H1 (cell line): Measurements from ENCODE around the gene RPL38. TPM values are rescaled to one million over a fixed set of nuclear protein-coding genes. Genes with fewer than 3 reads are reported as not detected.

Experiments
- CTCF ChIA-PET: fragments of 300-600 bp; sonication (Branson Sonifier 250); formaldehyde crosslinking; loops from one replicate; lab custom pipeline; 2021; ENCODE audit not compliant: partially characterized antibody; lab: Charles Lee
- POLR2A ChIA-PET: fragments of 300-600 bp; sonication (Branson Sonifier 250); formaldehyde crosslinking; loops from one replicate; lab custom pipeline; 2021; ENCODE audit warnings: inconsistent platforms; ENCODE audit not compliant: partially characterized antibody; lab: Charles Lee
- DNase-seq, 2 experiments: peaks; one replicate each; pipeline versions ENCODE4 v3.0.0 to v3.0.0-alpha.2; 2010 to 2022; ENCODE audit warnings: low spot score in 2 of 2, low read depth in 1 of 2, mixed read lengths in 1 of 2
- FAIRE-seq: peaks from 2 replicates; lab custom pipeline; 2011; peaks lifted over from hg19 to GRCh38; lab: Jason Lieb, UNC
- H2AFZ ChIP-seq: 2 replicates; pipeline ENCODE4 v1.8.1; 2012; ENCODE audit warnings: low read length, inconsistent platforms
- H2AK5ac ChIP-seq: 2 replicates; pipeline ENCODE4 v1.6.1; 2013; ENCODE audit warnings: low read depth, low read length
- H2BK120ac ChIP-seq: replicated peaks from 2 replicates; pipeline ENCODE3; 2013; ENCODE audit warnings: low read depth, low read length, inconsistent platforms
- H2BK12ac ChIP-seq: 2 replicates; pipeline ENCODE4 v1.6.1; 2013; ENCODE audit warnings: low read depth, low read length
- H2BK15ac ChIP-seq: 2 replicates; pipeline ENCODE4 v1.6.1; 2013; ENCODE audit warnings: low read length
- H2BK20ac ChIP-seq: 2 replicates; pipeline ENCODE4 v1.6.1; 2013; ENCODE audit warnings: low read length
- H2BK5ac ChIP-seq: 2 replicates; pipeline ENCODE4 v1.6.1; 2013; ENCODE audit warnings: low read depth, low read length
- H3K14ac ChIP-seq: 2 replicates; pipeline ENCODE4 v1.6.1; 2013; ENCODE audit warnings: inconsistent platforms; ENCODE audit not compliant: insufficient read length
- H3K18ac ChIP-seq: 2 replicates; pipeline ENCODE4 v1.6.1; 2013; ENCODE audit warnings: low read length; ENCODE audit errors: extremely low read depth
- H3K23ac ChIP-seq: 2 replicates; pipeline ENCODE4 v1.6.1; 2013; ENCODE audit warnings: inconsistent platforms; ENCODE audit not compliant: insufficient read length
- H3K23me2 ChIP-seq: 2 replicates; pipeline ENCODE4 v1.6.1; 2013; ENCODE audit warnings: low read depth, low read length
- H3K27ac ChIP-seq: 2 replicates; pipeline ENCODE4 v1.6.1; 2011; ENCODE audit warnings: low read depth, low read length, inconsistent platforms
- H3K27me3 ChIP-seq, 4 experiments: replicated peaks in 1 of 4; 1 replicate in 1 of 4; 2 replicates in 3 of 4; pipeline versions ENCODE4 v1.6.1 to v1.8.1; 2011 to 2013; ENCODE audit warnings: low read length in 3 of 4, mild to moderate bottlenecking in 3 of 4, inconsistent platforms in 2 of 4, mixed read lengths in 2 of 4, moderate library complexity in 1 of 4; ENCODE audit not compliant: control insufficient read depth in 3 of 4, insufficient read depth in 3 of 4; ENCODE audit errors: extremely low read depth in 1 of 4
- H3K36me3 ChIP-seq, 4 experiments: 2 replicates each; pipeline versions ENCODE4 v1.6.1 to v1.8.1; 2011 to 2013; ENCODE audit warnings: mild to moderate bottlenecking in 4 of 4, low read length in 3 of 4, moderate library complexity in 2 of 4, control low read depth in 1 of 4, inconsistent platforms in 1 of 4; ENCODE audit not compliant: insufficient read depth in 4 of 4, control insufficient read depth in 2 of 4
- H3K4ac ChIP-seq: replicated peaks from 2 replicates; pipeline ENCODE3; 2013; ENCODE audit warnings: low read length, low read depth, mixed read lengths, inconsistent platforms; ENCODE audit not compliant: insufficient read length
- H3K4me1 ChIP-seq, 4 experiments: replicated peaks in 1 of 4; 1 replicate in 1 of 4; 2 replicates in 3 of 4; pipeline versions ENCODE4 v1.6.1 to v1.8.1; 2011 to 2013; ENCODE audit warnings: low read length in 3 of 4, inconsistent platforms in 2 of 4, mixed read lengths in 1 of 4; ENCODE audit not compliant: insufficient read depth in 4 of 4, control insufficient read depth in 3 of 4
- H3K4me2 ChIP-seq, 2 experiments: 2 replicates each; pipeline versions ENCODE4 v1.6.1 to v1.8.1; 2011 to 2013; ENCODE audit warnings: low read depth in 2 of 2, low read length in 2 of 2, control low read depth in 1 of 2, inconsistent platforms in 1 of 2, mild to moderate bottlenecking in 1 of 2; ENCODE audit not compliant: insufficient read depth in 1 of 2
- H3K4me3 ChIP-seq, 4 experiments: fragments of 200-600, 300-600 bp in 1 of 4; sonication (generic), shearing (Covaris generic), sonication (Bioruptor Twin) in 1 of 4; 2 replicates each; pipeline versions ENCODE4 v1.5.1 to v1.8.1; 2011 to 2016; ENCODE audit warnings: low read length in 4 of 4, low read depth in 3 of 4, control low read depth in 2 of 4, inconsistent platforms in 2 of 4, mild to moderate bottlenecking in 2 of 4, mixed read lengths in 1 of 4, moderate library complexity in 1 of 4; ENCODE audit not compliant: insufficient read depth in 2 of 4; ENCODE audit errors: extremely low read depth in 1 of 4
- H3K56ac ChIP-seq: replicated peaks from 2 replicates; pipeline ENCODE3; 2013; ENCODE audit warnings: low read depth, mild to moderate bottlenecking, mixed read lengths, low read length, inconsistent platforms; ENCODE audit not compliant: insufficient read length
- H3K79me1 ChIP-seq: 2 replicates; pipeline ENCODE4 v1.6.1; 2013; ENCODE audit warnings: low read depth, low read length, control low read depth
- H3K79me2 ChIP-seq, 2 experiments: 2 replicates each; pipeline versions ENCODE4 v1.6.1 to v1.8.1; 2012 to 2013; ENCODE audit warnings: low read length in 2 of 2, mild to moderate bottlenecking in 2 of 2, inconsistent platforms in 1 of 2; ENCODE audit not compliant: insufficient read depth in 2 of 2, control insufficient read depth in 1 of 2
- H3K9ac ChIP-seq, 4 experiments: replicated peaks in 1 of 4; 1 replicate in 1 of 4; 2 replicates in 3 of 4; pipeline versions ENCODE4 v1.6.1 to v1.8.1; 2011 to 2013; ENCODE audit warnings: low read depth in 3 of 4, low read length in 3 of 4, control low read depth in 2 of 4, mild to moderate bottlenecking in 2 of 4, moderate library complexity in 2 of 4, inconsistent platforms in 1 of 4; ENCODE audit errors: extremely low read depth in 1 of 4
- H3K9me3 ChIP-seq, 2 experiments: 2 replicates each; pipeline versions ENCODE4 v1.6.1 to v1.8.1; 2012 to 2013; ENCODE audit warnings: mild to moderate bottlenecking in 2 of 2, moderate library complexity in 2 of 2, control low read depth in 1 of 2, inconsistent platforms in 1 of 2, low read depth in 1 of 2, low read length in 1 of 2, mixed read lengths in 1 of 2; ENCODE audit not compliant: insufficient read depth in 2 of 2
- H4K20me1 ChIP-seq, 2 experiments: replicated peaks in 1 of 2; 2 replicates each; pipeline versions ENCODE3 to v1.8.1; 2011 to 2013; ENCODE audit warnings: inconsistent platforms in 2 of 2, low read length in 2 of 2, mild to moderate bottlenecking in 1 of 2; ENCODE audit not compliant: insufficient read depth in 2 of 2, control insufficient read depth in 1 of 2
- H4K5ac ChIP-seq: 2 replicates; pipeline ENCODE4 v1.6.1; 2013; ENCODE audit warnings: low read length, low read depth, mixed read lengths, inconsistent platforms; ENCODE audit not compliant: insufficient read length
- H4K8ac ChIP-seq: 2 replicates; pipeline ENCODE4 v1.8.0; 2013; ENCODE audit warnings: mild to moderate bottlenecking, moderate library complexity, low read length, inconsistent platforms; ENCODE audit not compliant: insufficient read depth; ENCODE audit errors: extremely low read depth
- H4K91ac ChIP-seq: replicated peaks from 2 replicates; pipeline ENCODE3; 2013; ENCODE audit warnings: low read length, mixed read lengths, inconsistent platforms; ENCODE audit not compliant: insufficient read length
- CTCF ChIP-seq, 3 experiments: IDR thresholded peaks; 1 replicate in 2 of 3; 2 replicates in 1 of 3; pipeline versions ENCODE4 v1.5.1 to v1.6.1; 2011; ENCODE audit warnings: low read length in 3 of 3, mild to moderate bottlenecking in 3 of 3, inconsistent platforms in 2 of 3, low read depth in 1 of 3, moderate library complexity in 1 of 3; ENCODE audit not compliant: insufficient read depth in 1 of 3; ENCODE audit errors: control extremely low read depth in 1 of 3
- GABPA ChIP-seq: IDR thresholded peaks from 2 replicates; pipeline ENCODE4 v1.6.1; 2011; ENCODE audit warnings: mild to moderate bottlenecking, low read length, moderate library complexity, borderline replicate concordance; ENCODE audit not compliant: insufficient read depth
- GTF2F1 ChIP-seq: IDR thresholded peaks from 2 replicates; pipeline ENCODE4 v1.6.1; 2012; ENCODE audit warnings: low read depth, low read length, improper control_type of control experiment, borderline replicate concordance
- NANOG ChIP-seq: IDR thresholded peaks from 2 replicates; pipeline ENCODE4 v1.6.1; 2011; ENCODE audit warnings: low read length, low read depth, mild to moderate bottlenecking, inconsistent platforms; ENCODE audit not compliant: insufficient read depth, poor library complexity, severe bottlenecking
- POU5F1 ChIP-seq: IDR thresholded peaks from 2 replicates; pipeline ENCODE4 v1.6.1; 2011; ENCODE audit warnings: low read depth, mild to moderate bottlenecking, low read length, moderate library complexity
- RFX5 ChIP-seq: IDR thresholded peaks from 2 replicates; pipeline ENCODE4 v1.6.1; 2011; ENCODE audit warnings: low read depth, low read length, improper control_type of control experiment, borderline replicate concordance
- USF2 ChIP-seq: IDR thresholded peaks from 2 replicates; pipeline ENCODE4 v1.6.1; 2011; ENCODE audit warnings: low read length, improper control_type of control experiment
- WGBS, 2 experiments: shearing (Covaris generic) in 1 of 2; methylation state at CpG; one replicate each; pipeline versions ENCODE4 v1.1.6 to v1.1.7; 2013 to 2015; ENCODE audit warnings: low lambda C conversion rate in 2 of 2, mixed read lengths in 2 of 2, inconsistent platforms in 1 of 2, low coverage in 1 of 2, missing lambda C conversion rate in 1 of 2; ENCODE audit not compliant: insufficient replicate concordance in 2 of 2, insufficient coverage in 1 of 2, insufficient read length in 1 of 2; ENCODE audit errors: extremely low coverage in 1 of 2, missing lambda C conversion rate in 1 of 2; 5-methylcytosine and 5-hydroxymethylcytosine counted together
- polyA plus RNA-seq, 7 experiments: library from polyadenylated mRNA; depleted of rRNA in 3 of 7; stranded (reverse) in 5 of 7; unstranded in 2 of 7; fragments of >200 nt in 5 of 7; fragments of 200-250 nt in 2 of 7; gene quantifications; 1 replicate in 5 of 7; 2 replicates in 1 of 7; 4 replicates in 1 of 7; pipeline versions ENCODE4 v1.2.1 to v1.2.3, GENCODE V29; 2011 to 2013; ENCODE audit warnings: missing spikeins in 2 of 7, mixed read lengths in 2 of 7
- total RNA-seq: library from RNA; stranded (reverse); fragmentation: NEBNext Ultra II Directional; extraction: Animal tissue kit (Norgen Biotek cat#: 25700); gene quantifications from 2 replicates; pipeline ENCODE4 v1.2.1, GENCODE V29; 2021

Gene RPL38
- total and polyA plus RNA-seq, 2 of the 8 experiments (the other 6 are each of a cell fraction or from before 2014, with no cell fraction given), result 412 to 1,195 TPM

GRCh38 chr17:74231928-74232907 lies 28.7 kb downstream of the RPL38 start:
- DNase-seq, result no peak
- Histone ChIP-seq H3K27ac (no peak overlapping the region), H2BK12ac (no peak overlapping the region), H4K20me1 (no peaks in the 10 kb centered on the region), H3K27me3 (no peaks in the 10 kb centered on the region), H4K91ac (no peak overlapping the region), H4K5ac (no peak overlapping the region), H2BK5ac (no peak overlapping the region), H2AFZ (no peak overlapping the region), H4K8ac (no peak overlapping the region), H3K56ac (no peak overlapping the region), H3K4me3 (no peak overlapping the region), H3K4ac (no peak overlapping the region), H3K4me1 (peaks cover 0 to 3% (median 1%) of the 10 kb centered on the region in 4 experiments; a peak in 2 of 7 replicates), H3K79me2 (no peaks in the 10 kb centered on the region), H2BK20ac (no peak overlapping the region), H3K14ac (no peak overlapping the region), H3K9me3 (no peaks in the 10 kb centered on the region), H3K36me3 (no peaks in the 10 kb centered on the region), H3K79me1 (no peaks in the 10 kb centered on the region), H3K9ac (no peak overlapping the region), H2BK120ac (no peak overlapping the region), H3K23me2 (no peaks in the 10 kb centered on the region), H3K18ac (no peak overlapping the region), H2BK15ac (no peak overlapping the region), H3K4me2 (no peak overlapping the region), H2AK5ac (no peak overlapping the region), H3K23ac (no peak overlapping the region)
- WGBS, 2 experiments, result 89% methylated on average over 17 of the region's 17 CpGs; no CpG with 5 or more reads in 1 of the 2 experiments
- FAIRE-seq, result no peak
- ChIA-PET POLR2A (interaction anchor here (1.2 to 1.3 kb wide), 2 partner anchors 21 to 28 kb away, joined by 3 to 4 read pairs; no protein-coding TSS in a partner anchor), CTCF (interaction anchor here (0.6 to 1.7 kb wide), 4 partner anchors 10 to 64 kb away, joined by 3 to 5 read pairs (median 4); no protein-coding TSS in a partner anchor)
- TF ChIP-seq USF2, result no peak
- TF ChIP-seq NANOG, result no peak
- no peak for TF ChIP-seq CTCF (IDR thresholded peaks at IDR 0.05; ENCODE audit: control extremely low read depth in 1 of 3, insufficient read depth in 1 of 3, low read depth in 1 of 3, low read length in 3 of 3)
- no peak for TF ChIP-seq POU5F1
- no peak for TF ChIP-seq GABPA
- no peak for TF ChIP-seq RFX5
- no peak for TF ChIP-seq GTF2F1
